ENCODE results near the gene NLRP4.

Gene NLRP4, protein sequence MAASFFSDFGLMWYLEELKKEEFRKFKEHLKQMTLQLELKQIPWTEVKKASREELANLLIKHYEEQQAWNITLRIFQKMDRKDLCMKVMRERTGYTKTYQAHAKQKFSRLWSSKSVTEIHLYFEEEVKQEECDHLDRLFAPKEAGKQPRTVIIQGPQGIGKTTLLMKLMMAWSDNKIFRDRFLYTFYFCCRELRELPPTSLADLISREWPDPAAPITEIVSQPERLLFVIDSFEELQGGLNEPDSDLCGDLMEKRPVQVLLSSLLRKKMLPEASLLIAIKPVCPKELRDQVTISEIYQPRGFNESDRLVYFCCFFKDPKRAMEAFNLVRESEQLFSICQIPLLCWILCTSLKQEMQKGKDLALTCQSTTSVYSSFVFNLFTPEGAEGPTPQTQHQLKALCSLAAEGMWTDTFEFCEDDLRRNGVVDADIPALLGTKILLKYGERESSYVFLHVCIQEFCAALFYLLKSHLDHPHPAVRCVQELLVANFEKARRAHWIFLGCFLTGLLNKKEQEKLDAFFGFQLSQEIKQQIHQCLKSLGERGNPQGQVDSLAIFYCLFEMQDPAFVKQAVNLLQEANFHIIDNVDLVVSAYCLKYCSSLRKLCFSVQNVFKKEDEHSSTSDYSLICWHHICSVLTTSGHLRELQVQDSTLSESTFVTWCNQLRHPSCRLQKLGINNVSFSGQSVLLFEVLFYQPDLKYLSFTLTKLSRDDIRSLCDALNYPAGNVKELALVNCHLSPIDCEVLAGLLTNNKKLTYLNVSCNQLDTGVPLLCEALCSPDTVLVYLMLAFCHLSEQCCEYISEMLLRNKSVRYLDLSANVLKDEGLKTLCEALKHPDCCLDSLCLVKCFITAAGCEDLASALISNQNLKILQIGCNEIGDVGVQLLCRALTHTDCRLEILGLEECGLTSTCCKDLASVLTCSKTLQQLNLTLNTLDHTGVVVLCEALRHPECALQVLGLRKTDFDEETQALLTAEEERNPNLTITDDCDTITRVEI

GRCh38 chr19:55836340-55836739, at the start of gene NLRP4:
TSS of gene NLRP4 (plus strand) at chr19:55836540. CDS start at chr19:55852081, 15,541 bp downstream.
- DNase-seq, result no peak

DNA sequence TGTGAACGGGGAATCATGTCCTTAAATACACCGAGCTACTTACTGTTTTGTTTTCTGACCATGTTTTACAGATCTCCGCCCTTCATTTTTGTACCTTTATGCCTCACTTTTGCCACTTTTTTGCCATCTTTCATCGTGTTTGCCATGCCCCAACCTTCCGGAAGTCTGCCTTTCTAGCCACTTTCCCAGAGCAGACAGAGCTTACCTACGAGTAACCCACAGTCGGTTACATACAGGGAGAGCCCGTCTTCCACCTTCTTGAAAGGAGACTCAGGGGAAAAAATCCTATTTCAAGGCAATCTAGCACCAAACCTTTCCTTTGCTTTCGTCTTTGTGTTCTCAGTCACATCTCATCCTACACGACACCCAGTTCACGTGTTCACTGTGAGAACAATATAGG, 41.3 kb upstream of the NLRP4 start:
- DNase-seq, result no peak

DNA sequence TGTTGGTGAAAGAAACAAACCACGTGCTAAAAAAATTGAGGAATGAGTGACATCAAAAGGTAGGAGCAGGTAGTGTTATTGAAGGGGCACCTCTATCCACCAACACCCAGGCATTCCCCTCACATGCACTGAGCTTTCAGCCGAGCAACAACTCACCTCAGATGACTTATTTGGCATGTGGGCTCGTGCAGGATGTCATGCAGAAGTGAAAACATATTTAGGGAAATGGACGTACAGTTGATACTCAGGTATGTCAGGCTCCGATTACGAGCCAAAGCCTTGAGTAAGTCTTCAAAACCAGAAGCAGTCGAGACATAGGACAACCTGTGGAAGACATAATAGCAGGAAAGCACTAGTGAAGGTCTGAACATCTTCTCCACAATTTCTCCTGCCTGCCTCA, 34.9 kb upstream of the NLRP4 start:
- DNase-seq, result no peak

- DNase-seq, result no peak
Measured at GRCh38 chr19:55802281-55802680, 34.1 kb upstream of the NLRP4 start.

DNA sequence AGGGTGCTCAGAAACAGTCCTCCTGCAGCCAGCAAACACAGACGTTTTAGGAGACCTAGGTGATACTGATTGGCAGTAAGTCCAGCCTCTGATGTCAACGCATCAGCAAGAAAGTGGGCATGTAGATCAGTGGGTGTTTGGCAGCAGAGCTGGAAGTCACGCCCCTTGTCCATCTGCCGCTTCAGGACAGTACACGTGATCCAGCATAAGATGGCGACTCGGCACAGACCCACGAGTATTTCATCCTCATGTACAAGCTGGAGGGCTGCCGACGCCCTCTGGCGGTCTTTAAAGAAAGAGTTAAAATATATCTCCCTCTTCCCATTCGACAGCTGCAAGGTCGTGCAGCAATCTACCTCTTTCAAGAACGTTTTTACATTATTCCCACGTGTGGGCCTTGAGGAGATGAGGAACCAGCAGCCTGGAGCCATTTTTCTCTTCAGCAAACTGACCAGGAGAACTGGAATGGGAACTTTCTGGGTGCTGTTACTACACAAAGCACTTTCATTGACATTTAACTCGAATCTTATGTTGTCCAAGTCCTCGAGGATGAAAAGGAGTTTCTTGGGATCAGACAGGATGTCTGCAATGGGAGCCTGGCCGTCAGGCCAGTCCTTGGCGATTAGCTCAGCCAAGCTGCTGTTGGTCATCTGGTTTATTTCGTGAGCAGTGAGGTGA, 26.8 kb upstream of the NLRP4 start:
- DNase-seq, result peak; percentile 45

- DNase-seq, result no peak
Measured at GRCh38 chr19:55811340-55811739, 25.0 kb upstream of the NLRP4 start.

DNA sequence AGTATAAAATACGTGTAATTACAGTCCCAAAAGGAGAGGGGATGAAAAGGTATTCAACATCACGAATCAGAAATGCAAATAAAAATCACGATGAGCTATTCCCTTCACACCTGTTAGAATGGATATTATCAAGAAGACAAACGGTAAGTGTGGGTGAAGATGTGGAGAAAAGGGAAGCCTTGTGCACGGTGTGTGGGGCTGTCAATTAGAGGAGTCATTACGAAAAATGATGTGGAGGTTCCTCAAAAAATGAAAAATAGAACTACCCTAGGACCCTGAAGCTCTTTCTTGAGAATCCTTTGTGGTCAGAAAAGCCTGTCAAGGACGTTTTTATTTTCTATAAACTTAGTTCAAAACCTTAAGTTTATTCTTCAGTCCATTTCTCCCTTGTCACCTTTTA, 23.9 kb upstream of the NLRP4 start:
- DNase-seq, result no peak

- DNase-seq, result no peak
Measured at GRCh38 chr19:55813906-55814305, 22.4 kb upstream of the NLRP4 start.

DNA sequence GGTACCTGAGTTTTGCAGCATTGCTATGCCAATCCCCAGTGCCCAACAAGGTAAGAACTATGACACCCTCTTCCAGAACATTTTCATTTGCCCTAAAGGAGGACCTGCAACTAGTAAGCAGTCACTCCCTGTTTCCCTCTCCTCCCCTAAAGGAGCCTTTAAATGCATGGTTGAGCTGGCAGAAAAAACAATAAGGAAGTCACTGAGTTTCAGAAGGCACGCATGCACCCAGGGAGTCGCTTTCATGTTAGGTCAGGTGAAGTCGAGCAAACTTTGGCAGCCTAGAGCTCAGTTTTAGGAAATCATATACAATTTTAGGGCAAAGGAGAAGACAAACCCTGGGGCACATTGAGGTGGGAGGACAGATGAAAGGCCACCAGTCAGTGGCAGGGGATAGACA, 16.3 kb upstream of the NLRP4 start:
- DNase-seq, result no peak

DNA sequence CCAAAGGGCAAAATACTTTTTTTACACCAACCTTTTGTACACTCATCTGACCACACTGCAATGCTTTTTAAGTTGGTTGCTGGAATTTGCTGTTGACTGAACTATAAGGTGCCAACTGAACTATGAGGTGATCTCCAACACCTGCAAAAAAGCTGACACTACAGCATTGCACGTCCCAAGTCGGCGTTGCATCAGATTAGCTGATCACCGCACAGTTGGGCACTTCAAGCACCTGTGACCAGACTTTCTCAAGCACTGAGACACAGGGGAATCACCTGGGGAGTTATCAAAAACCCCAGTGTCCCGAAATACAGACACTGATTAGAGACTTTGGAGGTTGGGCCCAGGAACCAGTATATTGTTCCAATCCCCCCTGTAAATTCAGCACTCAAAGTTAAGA, 5.7 kb upstream of the NLRP4 start:
- no peak for DNase-seq

DNA sequence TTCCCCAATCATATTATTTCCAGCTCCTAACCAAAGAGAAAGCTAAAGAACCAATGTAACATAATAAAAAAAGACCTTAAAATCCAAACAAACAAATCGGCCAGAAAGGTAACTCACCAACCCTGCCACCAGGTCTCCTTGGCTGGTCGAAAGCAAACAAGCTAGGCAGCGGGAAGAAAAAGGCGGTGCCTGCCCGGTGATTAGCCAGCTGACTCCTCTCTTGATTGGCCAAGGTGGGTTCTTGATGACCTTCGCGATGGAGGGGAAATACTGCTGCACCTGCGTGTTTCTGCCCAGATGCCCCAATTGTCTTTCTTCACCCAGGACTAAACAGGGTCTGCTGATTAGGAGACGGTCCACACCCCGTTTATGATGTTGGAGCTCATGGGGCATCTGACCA, 4.5 kb upstream of the NLRP4 start, which contains the start of gene NLRP11:
Gene NLRP11 (minus strand): TSS at position 154 of the 400 bp plus-strand sequence. CDS start 13,825 bp downstream, outside the sequence.
- no peak for DNase-seq

DNA sequence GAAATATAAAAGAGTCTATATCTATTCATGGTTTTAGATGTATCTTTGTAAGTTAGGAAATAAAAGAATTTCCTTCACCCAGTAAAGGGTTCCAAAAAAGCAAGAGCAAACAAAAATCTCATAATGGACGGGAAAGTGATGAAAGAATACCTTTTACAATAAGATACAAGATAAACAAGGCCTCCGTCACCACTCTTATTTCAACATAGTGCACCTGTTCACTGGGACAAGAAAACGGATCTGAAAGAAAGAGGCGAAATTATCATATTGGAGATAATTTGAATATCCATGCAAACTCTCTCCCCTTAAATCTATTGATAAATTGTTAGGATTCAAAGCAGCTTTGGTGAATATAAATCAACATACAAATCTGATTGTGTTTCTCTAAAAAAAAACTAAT, 3.7 kb upstream of the NLRP4 start:
- no peak for DNase-seq

- no peak for DNase-seq
Measured at GRCh38 chr19:55838251-55838650, 1.9 kb downstream of the NLRP4 start.

GRCh38 chr19:55838906-55839305, 2.6 kb downstream of the NLRP4 start:
- no peak for DNase-seq

DNA sequence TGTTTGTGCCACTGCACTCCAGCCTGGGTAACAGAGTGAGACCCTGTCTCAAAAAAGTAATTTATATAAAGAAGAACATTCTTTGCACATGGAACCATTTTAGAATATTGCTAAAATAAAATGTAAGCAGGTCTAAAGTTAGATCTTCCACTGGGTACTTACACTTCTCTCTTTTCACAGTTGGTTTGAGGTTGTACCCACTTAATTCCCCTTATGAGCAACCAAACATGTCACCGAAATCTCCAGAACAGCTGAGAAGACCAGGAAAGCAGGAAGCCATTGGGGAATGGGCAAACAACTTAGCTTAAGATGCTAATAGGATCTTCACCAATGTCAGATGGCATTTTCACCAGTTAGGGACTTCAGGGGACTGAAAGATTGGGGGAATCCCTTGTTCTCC, 18.8 kb downstream of the NLRP4 start:
- no peak for DNase-seq

- no peak for DNase-seq
Measured at GRCh38 chr19:55857149-55857548, 20.8 kb downstream of the NLRP4 start.

- no peak for DNase-seq
Measured at GRCh38 chr19:55857974-55858373, 21.6 kb downstream of the NLRP4 start.

DNA sequence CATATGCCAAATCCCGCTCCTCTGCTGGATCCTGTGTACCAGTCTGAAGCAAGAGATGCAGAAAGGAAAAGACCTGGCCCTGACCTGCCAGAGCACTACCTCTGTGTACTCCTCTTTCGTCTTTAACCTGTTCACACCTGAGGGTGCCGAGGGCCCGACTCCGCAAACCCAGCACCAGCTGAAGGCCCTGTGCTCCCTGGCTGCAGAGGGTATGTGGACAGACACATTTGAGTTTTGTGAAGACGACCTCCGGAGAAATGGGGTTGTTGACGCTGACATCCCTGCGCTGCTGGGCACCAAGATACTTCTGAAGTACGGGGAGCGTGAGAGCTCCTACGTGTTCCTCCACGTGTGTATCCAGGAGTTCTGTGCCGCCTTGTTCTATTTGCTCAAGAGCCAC, 22.1 kb downstream of the NLRP4 start:
- DNase-seq, result no peak

DNA sequence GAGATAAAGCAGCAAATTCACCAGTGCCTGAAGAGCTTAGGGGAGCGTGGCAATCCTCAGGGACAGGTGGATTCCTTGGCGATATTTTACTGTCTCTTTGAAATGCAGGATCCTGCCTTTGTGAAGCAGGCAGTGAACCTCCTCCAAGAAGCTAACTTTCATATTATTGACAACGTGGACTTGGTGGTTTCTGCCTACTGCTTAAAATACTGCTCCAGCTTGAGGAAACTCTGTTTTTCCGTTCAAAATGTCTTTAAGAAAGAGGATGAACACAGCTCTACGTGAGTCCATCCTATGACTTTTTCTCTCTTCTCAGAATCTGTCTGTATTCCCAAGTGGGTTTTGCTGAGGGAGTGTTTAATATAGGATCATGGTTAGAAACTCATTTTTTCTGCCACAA, 22.6 kb downstream of the NLRP4 start:
- no peak for DNase-seq

DNA sequence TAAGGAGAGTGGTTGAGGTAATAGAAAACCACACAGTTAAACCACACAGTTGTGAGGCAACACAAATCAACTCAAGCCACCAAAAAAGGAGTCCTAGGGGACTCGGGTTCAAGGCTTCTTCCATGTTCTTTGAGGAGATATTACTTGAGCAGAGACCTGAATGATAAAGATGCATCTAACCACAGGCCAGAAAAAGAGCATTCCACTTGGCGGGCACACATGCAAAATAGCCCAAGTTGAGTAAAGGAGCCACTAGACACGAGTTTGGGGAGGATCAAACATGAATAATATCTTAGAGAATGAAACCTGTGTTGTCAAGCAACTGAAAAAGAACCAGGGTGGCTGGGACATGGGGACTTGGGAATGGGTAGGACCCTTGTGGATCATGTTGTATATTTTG, 30.2 kb downstream of the NLRP4 start:
- no peak for DNase-seq

- no peak for DNase-seq
Measured at GRCh38 chr19:55867101-55867500, 30.8 kb downstream of the NLRP4 start.

GRCh38 chr19:55870736-55871135, 34.4 kb downstream of the NLRP4 start:
- DNase-seq, result no peak

DNA sequence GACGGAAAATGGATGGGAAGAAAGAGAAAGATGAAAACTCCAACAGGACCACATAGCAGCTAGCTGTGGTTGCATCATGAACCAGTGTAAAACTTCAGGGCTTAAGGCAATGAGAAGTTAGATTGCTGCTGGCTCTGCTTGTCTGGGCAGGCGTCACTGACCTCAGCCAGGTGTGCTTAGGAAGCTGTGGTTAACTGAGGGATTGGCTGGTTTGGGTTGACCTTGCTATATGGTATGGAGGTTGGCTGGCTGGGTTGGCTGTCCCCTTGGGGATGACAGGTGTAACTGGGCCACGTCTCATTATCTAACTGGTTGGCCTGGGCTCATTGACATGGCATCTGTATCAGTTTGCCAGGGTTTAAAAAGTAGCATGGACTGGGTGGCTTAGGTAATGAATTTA, 40.9 kb downstream of the NLRP4 start:
- DNase-seq, result no peak
